IPS-18c (cell line): ENCODE results near the gene RGN.
"Not testable (repeated sequence)": the region's sequence is repeated elsewhere in the genome, so short reads cannot be mapped to it uniquely, and the experiment has no call there.

Experiments used
- H3K4me3 ChIP-seq: 2 replicates; pipeline ENCODE4 v1.7.0; 2013; ENCODE audit warnings: low read depth, mild to moderate bottlenecking, low read length, moderate library complexity; ENCODE audit not compliant: insufficient read depth
- H3K9me3 ChIP-seq: one replicate; pipeline ENCODE4 v1.6.1; 2013; ENCODE audit warnings: mild to moderate bottlenecking, low read length, moderate library complexity; ENCODE audit not compliant: control insufficient read depth, insufficient read depth

RGN gene

GRCh38 chrX:47101206-47101605 is 23.0 kb downstream of the RGN start:
- no peak overlapping the region for H3K4me3 ChIP-seq
- H3K9me3 ChIP-seq = no peaks in the 10 kb centered on the region

GRCh38 chrX:47110936-47111615 is 32.8 kb downstream of the RGN start:
- H3K9me3 ChIP-seq, H3K4me3 ChIP-seq: not testable (repeated sequence)

GRCh38 chrX:47112316-47112954 is 34.2 kb downstream of the RGN start:
- Histone ChIP-seq H3K4me3 (no peak overlapping the region), H3K9me3 (peaks cover 4% of the 10 kb centered on the region)

GRCh38 chrX:47116551-47117110 is 38.4 kb downstream of the RGN start:
- H3K9me3 ChIP-seq, H3K4me3 ChIP-seq: not testable (repeated sequence)

- H3K4me3 ChIP-seq, H3K9me3 ChIP-seq: not testable (repeated sequence)
Measured at GRCh38 chrX:47124466-47124865, 46.2 kb downstream of the RGN start.

- peak overlapping the region; percentile 54 for H3K4me3 ChIP-seq
- no peaks in the 10 kb centered on the region for H3K9me3 ChIP-seq
Measured at GRCh38 chrX:47129157-47129898, 51.1 kb downstream of the RGN start.

GRCh38 chrX:47129899-47130358 is 51.7 kb downstream of the RGN start:
- H3K4me3 ChIP-seq = peak overlapping the region; percentile 54; the same call in 1 of the 2 replicates

GRCh38 chrX:47133493-47133892 is 55.2 kb downstream of the RGN start:
- H3K9me3 ChIP-seq = no peaks in the 10 kb centered on the region
- H3K4me3 ChIP-seq = no peak overlapping the region

More at GRCh38 chrX:47129899-47130358, 51.7 kb downstream of the RGN start:
- no peaks in the 10 kb centered on the region for H3K9me3 ChIP-seq

- H3K4me3 ChIP-seq, H3K9me3 ChIP-seq: not testable (repeated sequence)
Measured at GRCh38 chrX:47135650-47136049, 57.4 kb downstream of the RGN start.

GRCh38 chrX:47138171-47138570 is 59.9 kb downstream of the RGN start:
- no peak overlapping the region for H3K4me3 ChIP-seq
- peaks cover 4% of the 10 kb centered on the region for H3K9me3 ChIP-seq
